ENCODE data around the gene SYAP1. TPM values are rescaled to one million over a fixed set of nuclear protein-coding genes. Genes with fewer than 3 reads are reported as not detected.

SYAP1 gene
- polyA plus RNA-seq, 1 experiment = 16.2 TPM

GRCh38 chrX:16797841-16798240 is 78.4 kb downstream of the SYAP1 start:
- Histone ChIP-seq H3K4me3 (ENCODE audit: low read depth, low read length) (no peak overlapping the region), H3K27me3 (ENCODE audit: control insufficient read depth, insufficient read depth, low read length) (no peaks in the 10 kb centered on the region), H3K27ac (ENCODE audit: low read depth, low read length) (no peak overlapping the region), H3K9me3 (ENCODE audit: control insufficient read depth, insufficient read depth, low read length) (no peaks in the 10 kb centered on the region)
- TF ChIP-seq CTCF (IDR thresholded peaks at IDR 0.05; ENCODE audit: low read depth, low read length) = no peak
- DNase-seq (ENCODE audit: low read depth, low spot score) = no peak
- CTCF ChIA-PET = no interaction called here
- POLR2A ChIA-PET = interaction anchor here (0.6 to 0.7 kb wide), 2 partner anchors 9 to 27 kb away, joined by 3 read pairs; no protein-coding TSS in a partner anchor

GRCh38 chrX:16804923-16805464 is 85.6 kb downstream of the SYAP1 start:
- TF ChIP-seq CTCF (IDR thresholded peaks at IDR 0.05; ENCODE audit: low read depth, low read length) = no peak
- no peaks in the 10 kb centered on the region for H3K9me3 ChIP-seq (ENCODE audit: control insufficient read depth, insufficient read depth, low read length)
- CTCF ChIA-PET = no interaction called here
- H3K27me3 ChIP-seq (ENCODE audit: control insufficient read depth, insufficient read depth, low read length) = no peaks in the 10 kb centered on the region
- H3K4me3 ChIP-seq (ENCODE audit: low read depth, low read length) = no peak overlapping the region
- no peak for DNase-seq (ENCODE audit: low read depth, low spot score)
- POLR2A ChIA-PET = no interaction called here
- no peak overlapping the region for H3K27ac ChIP-seq (ENCODE audit: low read depth, low read length)

- DNase-seq (ENCODE audit: low read depth, low spot score) = no peak
- POLR2A ChIA-PET = interaction anchor here (0.6 kb wide), 1 partner anchor 10 kb away, joined by 3 read pairs; no protein-coding TSS in a partner anchor
Observed at GRCh38 chrX:16807548-16807947, 88.1 kb downstream of the SYAP1 start.

GRCh38 chrX:16807976-16808542 is 88.6 kb downstream of the SYAP1 start:
- POLR2A ChIA-PET = no interaction called here
- CTCF ChIA-PET = interaction anchor here (1.7 to 2.3 kb wide), 2 partner anchors 18 to 75 kb away, joined by 5 to 12 read pairs; no protein-coding TSS in a partner anchor
- TF ChIP-seq CTCF (IDR thresholded peaks at IDR 0.05; ENCODE audit: low read depth, low read length) = no peak
- peak; percentile 52 for DNase-seq (ENCODE audit: low read depth, low spot score)
- Histone ChIP-seq H3K27me3 (ENCODE audit: control insufficient read depth, insufficient read depth, low read length) (no peaks in the 10 kb centered on the region), H3K27ac (ENCODE audit: low read depth, low read length) (peak overlapping the region; percentile 21), H3K4me3 (ENCODE audit: low read depth, low read length) (peak overlapping the region; percentile 50), H3K9me3 (ENCODE audit: control insufficient read depth, insufficient read depth, low read length) (no peaks in the 10 kb centered on the region)

More at GRCh38 chrX:16807548-16807947, 88.1 kb downstream of the SYAP1 start:
- peak overlapping the region; percentile 50 for H3K4me3 ChIP-seq (ENCODE audit: low read depth, low read length)
- H3K27me3 ChIP-seq (ENCODE audit: control insufficient read depth, insufficient read depth, low read length) = no peaks in the 10 kb centered on the region
- H3K9me3 ChIP-seq (ENCODE audit: control insufficient read depth, insufficient read depth, low read length) = no peaks in the 10 kb centered on the region
- CTCF ChIA-PET = interaction anchor here (1.7 to 2.3 kb wide), 2 partner anchors 19 to 76 kb away, joined by 5 to 12 read pairs; no protein-coding TSS in a partner anchor
- no peak for TF ChIP-seq CTCF (IDR thresholded peaks at IDR 0.05; ENCODE audit: low read depth, low read length)
- H3K27ac ChIP-seq (ENCODE audit: low read depth, low read length) = no peak overlapping the region

- Histone ChIP-seq H3K9me3 (ENCODE audit: control insufficient read depth, insufficient read depth, low read length) (no peaks in the 10 kb centered on the region), H3K4me3 (ENCODE audit: low read depth, low read length) (no peak overlapping the region), H3K27ac (ENCODE audit: low read depth, low read length) (no peak overlapping the region), H3K27me3 (ENCODE audit: control insufficient read depth, insufficient read depth, low read length) (no peaks in the 10 kb centered on the region)
- no peak for DNase-seq (ENCODE audit: low read depth, low spot score)
- ChIA-PET CTCF (no interaction called here), POLR2A (no interaction called here)
- no peak for TF ChIP-seq CTCF (IDR thresholded peaks at IDR 0.05; ENCODE audit: low read depth, low read length)
Observed at GRCh38 chrX:16814597-16814996, 95.2 kb downstream of the SYAP1 start.

Measured in AG04450 (cell line).